ENCODE results near the gene CGB8.

CGB8 gene

GRCh38 chr19:49014870-49015255 lies 34.0 kb downstream of the CGB8 start:
- Histone ChIP-seq H3F3A (ENCODE audit: insufficient read depth, low read length) (no peaks in the 10 kb centered on the region), H3K9me2 (ENCODE audit: low read depth, low read length) (no peaks in the 10 kb centered on the region), H3K4me3 (ENCODE audit: low read depth, low read length, poor library complexity, severe bottlenecking) (no peak overlapping the region), H2AFZ (ENCODE audit: low read length) (no peak overlapping the region), H4K20me1 (ENCODE audit: insufficient read depth, low read length) (no peaks in the 10 kb centered on the region), H3K27ac (ENCODE audit: low read depth, low read length, poor library complexity, severe bottlenecking) (no peak overlapping the region), H3K4me1 (ENCODE audit: insufficient read depth, low read length, severe bottlenecking) (peaks cover 27% of the 10 kb centered on the region), H3K9me3 (ENCODE audit: low read length) (no peaks in the 10 kb centered on the region), H3K36me3 (ENCODE audit: insufficient read depth, low read length) (peaks cover 60% of the 10 kb centered on the region), H3K4me2 (ENCODE audit: low read length) (no peak overlapping the region), H3K27me3 (ENCODE audit: insufficient read depth, low read length) (no peaks in the 10 kb centered on the region), H3K9ac (ENCODE audit: low read length) (no peak overlapping the region), H3K79me2 (ENCODE audit: insufficient read depth, low read length) (no peaks in the 10 kb centered on the region)
- TF ChIP-seq CTCF (IDR thresholded peaks at IDR 0.05; ENCODE audit: low read length) (no peak), EZH2 (IDR thresholded peaks at IDR 0.05; ENCODE audit: borderline replicate concordance, low read length) (no peak)

- Histone ChIP-seq H3K9ac (ENCODE audit: low read length) (no peak overlapping the region), H3K27me3 (ENCODE audit: insufficient read depth, low read length) (no peaks in the 10 kb centered on the region), H3K4me2 (ENCODE audit: low read length) (no peak overlapping the region), H3K9me3 (ENCODE audit: low read length) (no peaks in the 10 kb centered on the region), H3K4me3 (ENCODE audit: low read depth, low read length, poor library complexity, severe bottlenecking) (no peak overlapping the region), H2AFZ (ENCODE audit: low read length) (no peak overlapping the region), H3K27ac (ENCODE audit: low read depth, low read length, poor library complexity, severe bottlenecking) (no peak overlapping the region), H3F3A (ENCODE audit: insufficient read depth, low read length) (no peaks in the 10 kb centered on the region), H3K9me2 (ENCODE audit: low read depth, low read length) (no peaks in the 10 kb centered on the region), H3K36me3 (ENCODE audit: insufficient read depth, low read length) (peaks cover 65% of the 10 kb centered on the region), H3K79me2 (ENCODE audit: insufficient read depth, low read length) (no peaks in the 10 kb centered on the region), H4K20me1 (ENCODE audit: insufficient read depth, low read length) (no peaks in the 10 kb centered on the region), H3K4me1 (ENCODE audit: insufficient read depth, low read length, severe bottlenecking) (peaks cover 22% of the 10 kb centered on the region)
- TF ChIP-seq EZH2 (IDR thresholded peaks at IDR 0.05; ENCODE audit: borderline replicate concordance, low read length) = no peak
- no peak for TF ChIP-seq CTCF (IDR thresholded peaks at IDR 0.05; ENCODE audit: low read length)
These were observed 34.6 kb downstream of the CGB8 start for GRCh38 chr19:49014123-49014869.

DNA sequence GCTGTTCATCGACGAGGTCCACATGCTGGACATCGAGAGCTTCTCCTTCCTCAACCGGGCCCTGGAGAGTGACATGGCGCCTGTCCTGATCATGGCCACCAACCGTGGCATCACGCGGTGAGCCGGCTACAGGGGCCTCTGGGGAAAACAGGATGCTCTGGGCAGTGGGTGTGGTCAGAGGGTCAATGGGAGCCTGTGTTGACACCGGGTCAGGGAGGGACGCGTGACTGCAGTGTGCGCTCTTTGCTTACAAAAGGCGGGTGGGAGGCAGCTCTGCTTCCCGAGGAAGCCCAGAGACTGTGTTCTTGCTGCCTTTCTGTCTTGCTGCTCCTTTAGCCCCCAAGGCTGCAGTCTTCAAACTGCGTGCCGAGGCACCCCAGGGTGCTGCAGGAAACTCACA lies 37.7 kb downstream of the CGB8 start:
- Histone ChIP-seq H3K79me2 (ENCODE audit: insufficient read depth, low read length) (no peaks in the 10 kb centered on the region), H3K9me2 (ENCODE audit: low read depth, low read length) (no peaks in the 10 kb centered on the region), H2AFZ (ENCODE audit: low read length) (no peak overlapping the region), H3K9me3 (ENCODE audit: low read length) (no peaks in the 10 kb centered on the region), H3F3A (ENCODE audit: insufficient read depth, low read length) (no peaks in the 10 kb centered on the region), H3K36me3 (ENCODE audit: insufficient read depth, low read length) (peaks cover 84% of the 10 kb centered on the region), H3K4me3 (ENCODE audit: low read depth, low read length, poor library complexity, severe bottlenecking) (no peak overlapping the region), H3K4me2 (ENCODE audit: low read length) (no peak overlapping the region), H3K9ac (ENCODE audit: low read length) (no peak overlapping the region), H3K4me1 (ENCODE audit: insufficient read depth, low read length, severe bottlenecking) (no peaks in the 10 kb centered on the region), H3K27me3 (ENCODE audit: insufficient read depth, low read length) (no peaks in the 10 kb centered on the region), H3K27ac (ENCODE audit: low read depth, low read length, poor library complexity, severe bottlenecking) (no peak overlapping the region), H4K20me1 (ENCODE audit: insufficient read depth, low read length) (no peaks in the 10 kb centered on the region)
- TF ChIP-seq EZH2 (IDR thresholded peaks at IDR 0.05; ENCODE audit: borderline replicate concordance, low read length) = no peak
- TF ChIP-seq CTCF (IDR thresholded peaks at IDR 0.05; ENCODE audit: low read length) = no peak

All from OCI-LY1 (cell line).